Endothelial cell of umbilical vein (primary cell): ENCODE results near the gene EMC8. TPM values are rescaled to one million over a fixed set of nuclear protein-coding genes. Genes with fewer than 3 reads are reported as not detected.
A peak's percentile ranks its signal among the peaks of the same experiment; 100 is the strongest.

Source experiments
- BruUV-seq: library from RNA; stranded (reverse); fragments of 400-500 nt; replicated peaks from 2 replicates; lab custom pipeline; 2021; lab: Mats Ljungman, UMichigan
- CTCF ChIA-PET: fragments of 300-600, 350-600 bp; sonication (Branson Sonifier 250); formaldehyde crosslinking; loops from one replicate; lab custom pipeline; 2021; ENCODE audit warnings: antibody characterized with exemption, inconsistent platforms; lab: Charles Lee
- POLR2A ChIA-PET: fragments of 300-600, 350-600 bp; sonication (Branson Sonifier 250); formaldehyde crosslinking; loops from one replicate; lab custom pipeline; 2021; ENCODE audit warnings: antibody characterized with exemption, inconsistent platforms; lab: Charles Lee
- DNase-seq: peaks from one replicate; pipeline ENCODE4 v3.0.0-alpha.2; 2011; ENCODE audit warnings: low read depth, low spot score
- FAIRE-seq: peaks from 2 replicates; lab custom pipeline; 2011; peaks lifted over from hg19 to GRCh38; lab: Jason Lieb, UNC
- H2AFZ ChIP-seq: 2 replicates; pipeline ENCODE4 v1.6.0; 2012; ENCODE audit warnings: low read depth, low read length, control low read depth, inconsistent platforms
- H3K27ac ChIP-seq: 2 replicates; pipeline ENCODE4 v1.5.1; 2011; ENCODE audit warnings: low read depth, mild to moderate bottlenecking, control low read depth, low read length, moderate library complexity; ENCODE audit not compliant: insufficient read depth
- H3K27me3 ChIP-seq, 2 experiments: 2 replicates each; pipeline versions ENCODE4 v1.6.0 to v1.6.1; 2011; ENCODE audit warnings: low read length in 2 of 2, mixed read lengths in 1 of 2; ENCODE audit not compliant: control insufficient read depth in 2 of 2, insufficient read depth in 2 of 2
- H3K36me3 ChIP-seq, 2 experiments: 2 replicates in 1 of 2; 3 replicates in 1 of 2; pipeline ENCODE4 v1.5.1; 2011; ENCODE audit warnings: low read length in 2 of 2, mild to moderate bottlenecking in 1 of 2, moderate library complexity in 1 of 2; ENCODE audit not compliant: control insufficient read depth in 2 of 2, insufficient read depth in 2 of 2; ENCODE audit errors: extremely low read depth in 1 of 2
- H3K4me1 ChIP-seq: 3 replicates; pipeline ENCODE4 v1.5.1; 2011; ENCODE audit warnings: mild to moderate bottlenecking, low read length; ENCODE audit not compliant: control insufficient read depth, insufficient read depth; ENCODE audit errors: extremely low read depth
- H3K4me2 ChIP-seq: 2 replicates; pipeline ENCODE4 v1.6.1; 2011; ENCODE audit warnings: low read length, control low read depth, mixed read lengths; ENCODE audit not compliant: insufficient read depth
- H3K4me3 ChIP-seq, 3 experiments: fragments of 200-600 bp in 1 of 3; sonication (generic), shearing (Covaris generic) in 1 of 3; replicated peaks in 1 of 3; 2 replicates each; pipeline ENCODE4 v1.5.1; 2011 to 2016; ENCODE audit warnings: control low read depth in 3 of 3, low read length in 3 of 3, mild to moderate bottlenecking in 2 of 3, inconsistent platforms in 1 of 3, low read depth in 1 of 3, moderate library complexity in 1 of 3; ENCODE audit not compliant: insufficient read depth in 1 of 3
- H3K79me2 ChIP-seq: 2 replicates; pipeline ENCODE4 v1.6.0; 2012; ENCODE audit warnings: low read length, inconsistent platforms; ENCODE audit not compliant: control insufficient read depth, insufficient read depth
- H3K9ac ChIP-seq: replicated peaks from 2 replicates; pipeline ENCODE3; 2011; ENCODE audit warnings: low read length, control low read depth; ENCODE audit not compliant: insufficient read depth; ENCODE audit errors: extremely low read depth
- H3K9me1 ChIP-seq: replicated peaks from 3 replicates; pipeline ENCODE4 v1.6.0; 2011; ENCODE audit warnings: mild to moderate bottlenecking, low read length; ENCODE audit not compliant: control insufficient read depth, insufficient read depth; ENCODE audit errors: extremely low read depth
- H3K9me3 ChIP-seq: replicated peaks from 2 replicates; pipeline ENCODE4 v1.5.1; 2012; ENCODE audit warnings: low read length, inconsistent platforms; ENCODE audit not compliant: control insufficient read depth, insufficient read depth
- H4K20me1 ChIP-seq: replicated peaks from 2 replicates; pipeline ENCODE3; 2011; ENCODE audit warnings: mild to moderate bottlenecking, low read length; ENCODE audit not compliant: control insufficient read depth, insufficient read depth; ENCODE audit errors: extremely low read depth
- FOS ChIP-seq: IDR thresholded peaks from 2 replicates; pipeline ENCODE4 v1.6.1; 2011; ENCODE audit warnings: mild to moderate bottlenecking, low read length, moderate library complexity, borderline replicate concordance; ENCODE audit not compliant: insufficient read depth
- GATA2 ChIP-seq: IDR thresholded peaks from 2 replicates; pipeline ENCODE4 v1.7.0; 2011; ENCODE audit warnings: low read depth, mild to moderate bottlenecking, moderate library complexity, mixed read lengths, low read length; ENCODE audit not compliant: insufficient read length, insufficient read depth
- JUN ChIP-seq: IDR thresholded peaks from 2 replicates; pipeline ENCODE4 v1.6.1; 2011; ENCODE audit warnings: borderline replicate concordance, low read depth; ENCODE audit not compliant: insufficient read length, insufficient read depth
- MYC ChIP-seq: IDR thresholded peaks from one replicate; pipeline ENCODE4 v1.6.1; 2011; ENCODE audit warnings: mild to moderate bottlenecking, low read depth, low read length
- POLR2A ChIP-seq: IDR thresholded peaks from 2 replicates; pipeline ENCODE4 v1.6.1; 2012; ENCODE audit warnings: low read depth, mild to moderate bottlenecking, control low read depth, low read length
- POLR2AphosphoS5 ChIP-seq: IDR thresholded peaks from 2 replicates; pipeline ENCODE4 v1.6.1; 2012; ENCODE audit warnings: low read depth, mild to moderate bottlenecking, control low read depth, low read length, moderate library complexity; ENCODE audit not compliant: insufficient read depth
- dilution Hi-C: fragments of 300-500 bp; cut with MboI; formaldehyde crosslinking; loops from one replicate; pipeline ENCODE4 v1.15.0; 2019; ENCODE audit warnings: low sequenced_read_pairs; ENCODE audit not compliant: extremely low pct_ligation_motif_present
- intact Hi-C: fragments of 100-400 bp; cut with micrococcal nuclease; formaldehyde crosslinking; loops from one replicate; pipeline ENCODE4 v1.10.0; 2022
- polyA plus RNA-seq, 4 experiments: library from polyadenylated mRNA; depleted of rRNA in 3 of 4; stranded (reverse) in 3 of 4; unstranded in 1 of 4; fragments of >200 nt; gene quantifications; 2 replicates each; pipeline versions ENCODE4 v1.2.1 to v1.2.3, GENCODE V29; 2011 to 2012; ENCODE audit warnings: missing spikeins in 1 of 4
- total RNA-seq: library from RNA; stranded (reverse); gene quantifications from 2 replicates; pipeline ENCODE4 v1.2.3, GENCODE V29; 2021
- TF ChIP-seq, protein P1 (sequence below): IDR thresholded peaks from 2 replicates; pipeline ENCODE4 v1.6.1; 2011; ENCODE audit not compliant: insufficient read depth, insufficient read length
- TF ChIP-seq, protein P2 (sequence below), 2 donors: IDR thresholded peaks; 1 replicate in 1 of 2; 2 replicates in 1 of 2; pipeline ENCODE4 v1.5.1; 2011; ENCODE audit warnings: low read length in 2 of 2, mild to moderate bottlenecking in 2 of 2, moderate library complexity in 2 of 2, control low read depth in 1 of 2, inconsistent platforms in 1 of 2, low read depth in 1 of 2; ENCODE audit not compliant: insufficient read depth in 1 of 2; ENCODE audit errors: extremely low read depth in 1 of 2

EMC8 gene
- total and polyA plus RNA-seq, 2 donors (not counting 3 experiments of a cell fraction or from before 2014, with no cell fraction given) = 51.2 to 59.6 TPM

DNA sequence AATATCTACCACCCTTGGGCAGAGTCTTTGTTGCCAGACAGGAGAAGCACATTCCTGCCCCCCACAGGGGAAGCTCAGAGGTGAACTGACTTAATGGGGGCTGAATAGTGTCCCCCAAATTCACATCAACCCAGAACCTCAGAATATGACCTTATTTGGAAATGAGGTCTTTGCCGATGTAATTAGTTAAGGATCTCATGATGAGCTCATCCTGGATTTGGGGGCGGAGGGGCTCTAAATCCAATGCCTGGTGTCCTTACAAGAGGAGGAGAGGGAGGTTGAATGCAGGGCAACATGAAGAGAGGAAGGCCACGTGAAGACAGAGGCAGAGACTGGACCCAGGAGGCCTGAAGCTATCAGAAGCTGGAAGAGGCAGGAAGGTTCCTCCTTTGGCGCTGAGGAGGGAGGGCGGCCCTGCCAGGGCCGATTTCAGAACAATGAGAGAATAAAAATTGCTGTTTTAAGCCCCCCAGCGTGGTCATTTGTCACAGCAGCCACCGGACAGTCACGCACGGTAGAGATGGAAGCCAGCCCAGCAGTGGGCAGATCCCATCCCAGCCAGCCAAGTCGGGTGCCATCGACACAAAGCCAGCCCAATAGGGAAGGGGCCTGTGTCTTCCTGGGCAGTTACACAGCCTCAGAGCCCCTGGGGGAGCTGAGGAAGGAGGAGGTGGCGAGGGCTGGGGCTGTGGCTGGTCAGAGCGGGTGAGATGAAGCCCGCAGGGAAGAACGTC, 69.7 kb downstream of the EMC8 start:
- FAIRE-seq = no peak
- peaks cover 35% of the 10 kb centered on the region for H3K79me2 ChIP-seq
- H3K4me3 ChIP-seq = no peak overlapping the region
- intact Hi-C loops (no loop called here), dilution Hi-C loops (no loop called here)
- H3K9ac ChIP-seq = no peak overlapping the region
- H4K20me1 ChIP-seq = no peaks in the 10 kb centered on the region
- H2AFZ ChIP-seq = no peak overlapping the region
- H3K27ac ChIP-seq = no peak overlapping the region
- no peaks in the 10 kb centered on the region for H3K4me1 ChIP-seq
- no peaks in the 10 kb centered on the region for H3K9me1 ChIP-seq
- no peaks in the 10 kb centered on the region for H3K27me3 ChIP-seq
- no peak for DNase-seq
- CTCF ChIA-PET = interaction anchor here (1.0 to 1.5 kb wide), 4 partner anchors 8 to 54 kb away, joined by 3 to 5 read pairs (median 3); no protein-coding TSS in a partner anchor
- no TSS peak for BruUV-seq
- no peaks in the 10 kb centered on the region for H3K9me3 ChIP-seq
- POLR2A ChIA-PET = no interaction called here
- H3K4me2 ChIP-seq = no peak overlapping the region
- TF ChIP-seq JUN (no peak), FOS (no peak), POLR2A (no peak), GATA2 (no peak)
- TF ChIP-seq, protein P1, sequence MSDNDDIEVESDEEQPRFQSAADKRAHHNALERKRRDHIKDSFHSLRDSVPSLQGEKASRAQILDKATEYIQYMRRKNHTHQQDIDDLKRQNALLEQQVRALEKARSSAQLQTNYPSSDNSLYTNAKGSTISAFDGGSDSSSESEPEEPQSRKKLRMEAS = no peak
- peaks cover 0 to 3% of the 10 kb centered on the region in 2 experiments for H3K36me3 ChIP-seq

DNA sequence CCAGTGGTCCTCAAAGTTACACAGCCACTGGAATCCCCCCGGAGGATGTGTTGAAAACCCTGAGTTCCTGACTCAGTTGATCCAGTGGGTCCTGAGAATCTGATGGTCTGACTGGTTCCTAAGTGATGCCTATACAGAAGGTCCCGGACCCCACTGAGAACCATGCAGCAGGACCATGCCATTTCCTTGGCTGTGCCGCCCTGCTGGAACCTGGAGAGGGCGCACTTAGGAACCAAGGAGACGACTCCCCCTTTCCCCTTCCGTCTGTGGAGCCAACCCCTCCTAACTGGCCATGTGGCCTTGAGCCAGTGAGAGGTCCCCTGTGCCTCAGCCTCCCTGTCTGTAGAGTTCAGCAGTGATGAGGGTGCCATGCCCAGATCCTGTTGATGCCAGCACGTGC, 70.5 kb downstream of the EMC8 start:
- Histone ChIP-seq H3K27me3 (no peaks in the 10 kb centered on the region), H2AFZ (no peak overlapping the region), H3K9me3 (no peaks in the 10 kb centered on the region), H3K27ac (no peak overlapping the region), H3K9ac (no peak overlapping the region), H4K20me1 (no peaks in the 10 kb centered on the region), H3K36me3 (peaks cover 0 to 3% of the 10 kb centered on the region in 2 experiments), H3K9me1 (no peaks in the 10 kb centered on the region), H3K4me1 (no peaks in the 10 kb centered on the region), H3K79me2 (peaks cover 35% of the 10 kb centered on the region), H3K4me2 (no peak overlapping the region), H3K4me3 (no peak overlapping the region)
- FAIRE-seq (no peak), DNase-seq (no peak)
- ChIA-PET CTCF (interaction anchor here (1.2 kb wide), 1 partner anchor 24 kb away, joined by 3 read pairs; no protein-coding TSS in a partner anchor), POLR2A (no interaction called here)
- dilution Hi-C loops (no loop called here), intact Hi-C loops (no loop called here)
- no TSS peak for BruUV-seq
- no peak for TF ChIP-seq MYC
- TF ChIP-seq JUN = no peak
- no peak for TF ChIP-seq GATA2
- TF ChIP-seq, protein P2, sequence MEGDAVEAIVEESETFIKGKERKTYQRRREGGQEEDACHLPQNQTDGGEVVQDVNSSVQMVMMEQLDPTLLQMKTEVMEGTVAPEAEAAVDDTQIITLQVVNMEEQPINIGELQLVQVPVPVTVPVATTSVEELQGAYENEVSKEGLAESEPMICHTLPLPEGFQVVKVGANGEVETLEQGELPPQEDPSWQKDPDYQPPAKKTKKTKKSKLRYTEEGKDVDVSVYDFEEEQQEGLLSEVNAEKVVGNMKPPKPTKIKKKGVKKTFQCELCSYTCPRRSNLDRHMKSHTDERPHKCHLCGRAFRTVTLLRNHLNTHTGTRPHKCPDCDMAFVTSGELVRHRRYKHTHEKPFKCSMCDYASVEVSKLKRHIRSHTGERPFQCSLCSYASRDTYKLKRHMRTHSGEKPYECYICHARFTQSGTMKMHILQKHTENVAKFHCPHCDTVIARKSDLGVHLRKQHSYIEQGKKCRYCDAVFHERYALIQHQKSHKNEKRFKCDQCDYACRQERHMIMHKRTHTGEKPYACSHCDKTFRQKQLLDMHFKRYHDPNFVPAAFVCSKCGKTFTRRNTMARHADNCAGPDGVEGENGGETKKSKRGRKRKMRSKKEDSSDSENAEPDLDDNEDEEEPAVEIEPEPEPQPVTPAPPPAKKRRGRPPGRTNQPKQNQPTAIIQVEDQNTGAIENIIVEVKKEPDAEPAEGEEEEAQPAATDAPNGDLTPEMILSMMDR (IDR thresholded peaks at IDR 0.05; ENCODE audit: extremely low read depth in 1 of 2, insufficient read depth in 1 of 2, low read depth in 1 of 2, low read length in 2 of 2) = peak; percentile 12 to 25
- no peak for TF ChIP-seq POLR2AphosphoS5
